HepG2 (cell line): Measurements from ENCODE around the gene GNG10. TPM values are rescaled to one million over a fixed set of nuclear protein-coding genes. Genes with fewer than 3 reads are reported as not detected.

ENCODE experiments used
- DMAP1 ChIP-seq: IDR thresholded peaks from 2 replicates; pipeline ENCODE4 v1.6.1; 2016
- FOXK1 ChIP-seq: sonication (generic); formaldehyde crosslinking; IDR thresholded peaks from 2 replicates; pipeline ENCODE4 v1.4.0; 2020; ENCODE audit warnings: low read depth, missing genetic modification reagents, borderline replicate concordance
- HNF1B ChIP-seq: sonication (generic); formaldehyde crosslinking; IDR thresholded peaks from 2 replicates; pipeline ENCODE4 v1.5.1; 2020; ENCODE audit warnings: mild to moderate bottlenecking, moderate library complexity, missing genetic modification reagents
- IRX3 ChIP-seq: sonication (generic); formaldehyde crosslinking; IDR thresholded peaks from 2 replicates; pipeline ENCODE4 v1.8.1; 2023; ENCODE audit warnings: mild to moderate bottlenecking, low read depth, missing genetic modification reagents, borderline replicate concordance
- KLF16 ChIP-seq, 2 experiments: sonication (generic) in 1 of 2; formaldehyde crosslinking in 1 of 2; IDR thresholded peaks; 2 replicates each; pipeline versions ENCODE4 v1.6.1 to v1.8.0; 2016 to 2023; ENCODE audit warnings: missing genetic modification reagents in 2 of 2, missing compliant biosample characterization in 1 of 2
- MIER3 ChIP-seq: IDR thresholded peaks from 2 replicates; pipeline ENCODE4 v1.6.1; 2016; ENCODE audit warnings: missing compliant biosample characterization, borderline replicate concordance
- NCOA2 ChIP-seq: sonication (generic); formaldehyde crosslinking; IDR thresholded peaks from 2 replicates; pipeline ENCODE4 v1.8.0; 2022; ENCODE audit warnings: inconsistent platforms
- NONO ChIP-seq, 2 experiments: fragments of 450-650 bp in 1 of 2; sonication (generic) in 1 of 2; formaldehyde crosslinking in 1 of 2; IDR thresholded peaks in 1 of 2; conservative IDR thresholded peaks in 1 of 2; 2 replicates each; pipeline versions ENCODE4 v1.6.1 to v1.8.0; 2017 to 2022; ENCODE audit warnings: mild to moderate bottlenecking in 1 of 2, missing genetic modification reagents in 1 of 2, moderate library complexity in 1 of 2
- REL ChIP-seq: sonication (generic); formaldehyde crosslinking; conservative IDR thresholded peaks from 2 replicates; pipeline ENCODE4 v1.8.0; 2022; ENCODE audit warnings: mild to moderate bottlenecking, missing genetic modification reagents, moderate library complexity
- SOX6 ChIP-seq, 2 experiments: fragments of 450-650 bp in 1 of 2; sonication (generic) in 1 of 2; formaldehyde crosslinking in 1 of 2; IDR thresholded peaks; 2 replicates each; pipeline versions ENCODE4 v1.4.0 to v1.6.1; 2017 to 2020; ENCODE audit warnings: antibody characterized with exemption in 1 of 2, mild to moderate bottlenecking in 1 of 2, missing genetic modification reagents in 1 of 2
- TAF1 ChIP-seq: sonication (generic); formaldehyde crosslinking; IDR thresholded peaks from 2 replicates; pipeline ENCODE4 v1.4.0; 2020; ENCODE audit warnings: missing genetic modification reagents
- TEAD3 ChIP-seq: optimal IDR thresholded peaks from 2 replicates; pipeline ENCODE3; 2016; ENCODE audit warnings: borderline replicate concordance
- ZNF350 ChIP-seq: sonication (generic); formaldehyde crosslinking; IDR thresholded peaks from 2 replicates; pipeline ENCODE4 v1.4.0; 2020; ENCODE audit warnings: mild to moderate bottlenecking, low read depth, missing genetic modification reagents, borderline replicate concordance
- ZNF580 ChIP-seq: IDR thresholded peaks from 2 replicates; pipeline ENCODE4 v1.6.1; 2016; ENCODE audit warnings: low read depth, borderline replicate concordance
- ZNF792 ChIP-seq: IDR thresholded peaks from 2 replicates; pipeline ENCODE4 v1.6.1; 2016
- polyA plus RNA-seq, 8 experiments: library from polyadenylated mRNA; depleted of rRNA in 3 of 8; stranded (reverse) in 7 of 8; unstranded in 1 of 8; fragments of >200 nt; fragmentation: Illumina TruSeq in 4 of 8; extraction: Trizol in 4 of 8; gene quantifications; 2 replicates each; pipeline versions ENCODE4 v1.2.1 to v1.2.3, GENCODE V29; 2011 to 2016; ENCODE audit warnings: low read depth in 4 of 8, missing spikeins in 1 of 8, mixed read lengths in 1 of 8; ENCODE audit not compliant: insufficient read depth in 1 of 8
- total RNA-seq, 5 experiments: library from RNA; depleted of rRNA; stranded (reverse); fragments of >200 nt; fragmentation: Illumina TruSeq; extraction: Trizol; gene quantifications; 2 replicates each; pipeline ENCODE4 v1.2.3, GENCODE V29; 2016; ENCODE audit warnings: low read depth in 1 of 5
- TF ChIP-seq, protein P1 (sequence below), 2 experiments: sonication (generic) in 1 of 2; formaldehyde crosslinking in 1 of 2; IDR thresholded peaks; 2 replicates each; pipeline versions ENCODE4 v1.6.1 to v1.9.0; 2014 to 2022; ENCODE audit warnings: antibody characterized with exemption in 1 of 2, borderline replicate concordance in 1 of 2, inconsistent platforms in 1 of 2, low read depth in 1 of 2, missing genetic modification reagents in 1 of 2
- TF ChIP-seq, protein P2 (sequence below): sonication (generic); formaldehyde crosslinking; IDR thresholded peaks from 2 replicates; pipeline ENCODE4 v1.5.1; 2020; ENCODE audit warnings: missing genetic modification reagents, mild to moderate bottlenecking, borderline replicate concordance
- TF ChIP-seq, protein P3 (sequence below): sonication (generic); formaldehyde crosslinking; IDR thresholded peaks from 2 replicates; pipeline ENCODE4 v1.5.1; 2020; ENCODE audit warnings: missing genetic modification reagents, mild to moderate bottlenecking, borderline replicate concordance

Gene GNG10
- total and polyA plus RNA-seq, 2 of the 13 experiments (the other 11 are each of a cell fraction or from before 2014, with no cell fraction given): 29.8 to 32.4 TPM

- TF ChIP-seq, protein P1, sequence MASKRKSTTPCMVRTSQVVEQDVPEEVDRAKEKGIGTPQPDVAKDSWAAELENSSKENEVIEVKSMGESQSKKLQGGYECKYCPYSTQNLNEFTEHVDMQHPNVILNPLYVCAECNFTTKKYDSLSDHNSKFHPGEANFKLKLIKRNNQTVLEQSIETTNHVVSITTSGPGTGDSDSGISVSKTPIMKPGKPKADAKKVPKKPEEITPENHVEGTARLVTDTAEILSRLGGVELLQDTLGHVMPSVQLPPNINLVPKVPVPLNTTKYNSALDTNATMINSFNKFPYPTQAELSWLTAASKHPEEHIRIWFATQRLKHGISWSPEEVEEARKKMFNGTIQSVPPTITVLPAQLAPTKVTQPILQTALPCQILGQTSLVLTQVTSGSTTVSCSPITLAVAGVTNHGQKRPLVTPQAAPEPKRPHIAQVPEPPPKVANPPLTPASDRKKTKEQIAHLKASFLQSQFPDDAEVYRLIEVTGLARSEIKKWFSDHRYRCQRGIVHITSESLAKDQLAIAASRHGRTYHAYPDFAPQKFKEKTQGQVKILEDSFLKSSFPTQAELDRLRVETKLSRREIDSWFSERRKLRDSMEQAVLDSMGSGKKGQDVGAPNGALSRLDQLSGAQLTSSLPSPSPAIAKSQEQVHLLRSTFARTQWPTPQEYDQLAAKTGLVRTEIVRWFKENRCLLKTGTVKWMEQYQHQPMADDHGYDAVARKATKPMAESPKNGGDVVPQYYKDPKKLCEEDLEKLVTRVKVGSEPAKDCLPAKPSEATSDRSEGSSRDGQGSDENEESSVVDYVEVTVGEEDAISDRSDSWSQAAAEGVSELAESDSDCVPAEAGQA (IDR thresholded peaks at IDR 0.05; ENCODE audit: low read depth): 0 out of 2 replicates have a peak, but pooled peaks have one; percentile 69
- TF ChIP-seq, protein P1 (CRISPR knock-in tag; IDR thresholded peaks at IDR 0.05; ENCODE audit: borderline replicate concordance): no peak
- TF ChIP-seq KLF16 (CRISPR knock-in tag; IDR thresholded peaks at IDR 0.05): peak in 1 of 2 experiments; percentile 83; a peak in 1 of 4 replicates
- no peak for TF ChIP-seq IRX3
- peak; percentile 86 for TF ChIP-seq TEAD3 (CRISPR knock-in tag)
- TF ChIP-seq, protein P2, sequence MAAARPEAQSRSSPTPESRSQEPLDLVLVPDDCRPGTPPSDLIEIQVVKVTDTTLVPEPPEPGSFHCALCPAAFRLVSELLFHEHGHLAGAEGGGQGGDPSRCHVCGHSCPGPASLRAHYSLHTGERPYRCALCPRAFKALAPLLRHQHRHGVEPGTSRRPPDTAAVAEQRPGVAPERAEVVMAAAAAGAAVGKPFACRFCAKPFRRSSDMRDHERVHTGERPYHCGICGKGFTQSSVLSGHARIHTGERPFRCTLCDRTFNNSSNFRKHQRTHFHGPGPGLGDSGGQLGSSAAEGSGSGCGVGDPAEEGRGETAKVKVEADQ (CRISPR knock-in tag): no peak
- TF ChIP-seq HNF1B (CRISPR knock-in tag): peak; percentile 94; the same call in 1 of the 2 replicates
- TF ChIP-seq DMAP1 (CRISPR knock-in tag): peak; percentile 87; the same call in 1 of the 2 replicates
- TF ChIP-seq MIER3 (CRISPR knock-in tag): peak; percentile 73; the same call in 1 of the 2 replicates
- TF ChIP-seq, protein P3, sequence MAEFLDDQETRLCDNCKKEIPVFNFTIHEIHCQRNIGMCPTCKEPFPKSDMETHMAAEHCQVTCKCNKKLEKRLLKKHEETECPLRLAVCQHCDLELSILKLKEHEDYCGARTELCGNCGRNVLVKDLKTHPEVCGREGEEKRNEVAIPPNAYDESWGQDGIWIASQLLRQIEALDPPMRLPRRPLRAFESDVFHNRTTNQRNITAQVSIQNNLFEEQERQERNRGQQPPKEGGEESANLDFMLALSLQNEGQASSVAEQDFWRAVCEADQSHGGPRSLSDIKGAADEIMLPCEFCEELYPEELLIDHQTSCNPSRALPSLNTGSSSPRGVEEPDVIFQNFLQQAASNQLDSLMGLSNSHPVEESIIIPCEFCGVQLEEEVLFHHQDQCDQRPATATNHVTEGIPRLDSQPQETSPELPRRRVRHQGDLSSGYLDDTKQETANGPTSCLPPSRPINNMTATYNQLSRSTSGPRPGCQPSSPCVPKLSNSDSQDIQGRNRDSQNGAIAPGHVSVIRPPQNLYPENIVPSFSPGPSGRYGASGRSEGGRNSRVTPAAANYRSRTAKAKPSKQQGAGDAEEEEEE: no peak
- peak; percentile 95 for TF ChIP-seq ZNF792 (CRISPR knock-in tag)
- TF ChIP-seq REL: no peak
- TF ChIP-seq ZNF580: peak; percentile 61; the same call in 1 of the 2 replicates
- TF ChIP-seq TAF1 (CRISPR knock-in tag): no peak
- peak; percentile 50; the same call in 1 of the 2 replicates for TF ChIP-seq NCOA2 (CRISPR knock-in tag)
- TF ChIP-seq ZNF350 (CRISPR knock-in tag): peak; percentile 91; the same call in 1 of the 2 replicates
- no peak for TF ChIP-seq NONO (IDR thresholded peaks at IDR 0.05)
- TF ChIP-seq NONO (CRISPR knock-in tag; conservative IDR thresholded peaks at IDR 0.05): 0 out of 2 replicates have a peak, but pooled peaks have one; percentile 98
- peak; percentile 81; the same call in 1 of the 2 replicates for TF ChIP-seq FOXK1 (CRISPR knock-in tag)
- TF ChIP-seq SOX6 (IDR thresholded peaks at IDR 0.05): no peak
- peak; percentile 86 for TF ChIP-seq SOX6 (CRISPR knock-in tag; IDR thresholded peaks at IDR 0.05)
Observed at GRCh38 chr9:111630964-111631213, 30.5 kb upstream of the GNG10 start (continued).
